Neutrophil (primary cell): ENCODE results near the gene PSMB7.

Source experiments
- H3K27ac ChIP-seq: fragments of 200-600 bp; sonication (generic); 2 replicates; pipeline ENCODE4 v1.5.1; 2016; ENCODE audit warnings: mild to moderate bottlenecking, moderate library complexity
- H3K27me3 ChIP-seq: fragments of 200-600 bp; sonication (generic); 2 replicates; pipeline ENCODE4 v1.6.0; 2016; ENCODE audit warnings: mild to moderate bottlenecking
- H3K36me3 ChIP-seq: fragments of 200-600 bp; sonication (generic); 2 replicates; pipeline ENCODE4 v1.5.1; 2017
- H3K4me1 ChIP-seq, 2 experiments: fragments of 200-600 bp in 1 of 2; sonication (generic) in 1 of 2; 1 replicate in 1 of 2; 2 replicates in 1 of 2; pipeline versions ENCODE4 v1.5.1 to v1.6.1; 2013 to 2016; ENCODE audit warnings: low read depth in 1 of 2, low read length in 1 of 2, mild to moderate bottlenecking in 1 of 2, moderate library complexity in 1 of 2; ENCODE audit not compliant: control insufficient read depth in 1 of 2, insufficient read depth in 1 of 2
- H3K4me3 ChIP-seq, 2 experiments: fragments of 200-600 bp in 1 of 2; sonication (generic) in 1 of 2; 1 replicate in 1 of 2; 2 replicates in 1 of 2; pipeline ENCODE4 v1.5.1; 2013 to 2016; ENCODE audit warnings: low read depth in 1 of 2, low read length in 1 of 2, mild to moderate bottlenecking in 1 of 2, moderate library complexity in 1 of 2
- H3K9me3 ChIP-seq: fragments of 200-600 bp; sonication (generic); 2 replicates; pipeline ENCODE4 v1.5.1; 2016
- CTCF ChIP-seq: fragments of 200-600 bp; sonication (generic); IDR thresholded peaks from 2 replicates; pipeline ENCODE4 v1.5.1; 2016; ENCODE audit warnings: antibody characterized with exemption

Gene PSMB7

GRCh38 chr9:124449381-124450151 lies 34.3 kb upstream of the PSMB7 start:
- peaks cover 0 to 6% of the 10 kb centered on the region in 2 experiments for H3K4me1 ChIP-seq
- H3K27ac ChIP-seq, result no peak overlapping the region
- peaks cover 63% of the 10 kb centered on the region for H3K27me3 ChIP-seq
- no peaks in the 10 kb centered on the region for H3K9me3 ChIP-seq
- no peak overlapping the region for H3K4me3 ChIP-seq
- H3K36me3 ChIP-seq, result no peaks in the 10 kb centered on the region
- no peak for TF ChIP-seq CTCF

- Histone ChIP-seq H3K4me1 (peaks cover 0 to 3% of the 10 kb centered on the region in 2 experiments), H3K4me3 (no peak overlapping the region), H3K9me3 (no peaks in the 10 kb centered on the region), H3K27ac (no peak overlapping the region), H3K36me3 (no peaks in the 10 kb centered on the region), H3K27me3 (peaks cover 52% of the 10 kb centered on the region)
- no peak for TF ChIP-seq CTCF
These were observed 32.8 kb upstream of the PSMB7 start for GRCh38 chr9:124448019-124448418.

- Histone ChIP-seq H3K36me3 (no peaks in the 10 kb centered on the region), H3K27me3 (peaks cover 51% of the 10 kb centered on the region)
These were observed 32.0 kb upstream of the PSMB7 start for GRCh38 chr9:124447297-124447661.

GRCh38 chr9:124444166-124444565 lies 28.9 kb upstream of the PSMB7 start:
- peaks cover 44% of the 10 kb centered on the region for H3K27me3 ChIP-seq
- H3K27ac ChIP-seq, result no peak overlapping the region
- H3K4me1 ChIP-seq, result no peaks in the 10 kb centered on the region
- H3K4me3 ChIP-seq, result no peak overlapping the region
- TF ChIP-seq CTCF, result no peak
- no peaks in the 10 kb centered on the region for H3K9me3 ChIP-seq
- H3K36me3 ChIP-seq, result no peaks in the 10 kb centered on the region

More at GRCh38 chr9:124447297-124447661, 32.0 kb upstream of the PSMB7 start:
- no peak overlapping the region for H3K4me3 ChIP-seq
- TF ChIP-seq CTCF, result no peak
- H3K27ac ChIP-seq, result no peak overlapping the region
- H3K4me1 ChIP-seq, result peaks cover 0 to 3% of the 10 kb centered on the region in 2 experiments
- no peaks in the 10 kb centered on the region for H3K9me3 ChIP-seq

- no peaks in the 10 kb centered on the region for H3K9me3 ChIP-seq
- peaks cover 39% of the 10 kb centered on the region for H3K27me3 ChIP-seq
- TF ChIP-seq CTCF, result no peak
- no peaks in the 10 kb centered on the region for H3K36me3 ChIP-seq
- no peaks in the 10 kb centered on the region for H3K4me1 ChIP-seq
- H3K27ac ChIP-seq, result no peak overlapping the region
- no peak overlapping the region for H3K4me3 ChIP-seq
These were observed 28.4 kb upstream of the PSMB7 start for GRCh38 chr9:124443625-124444024.
